HepG2 (cell line): ENCODE measurements around the gene NBR1. TPM values are rescaled to one million over a fixed set of nuclear protein-coding genes. Genes with fewer than 3 reads are reported as not detected.

Source experiments
- BCL6 ChIP-seq: IDR thresholded peaks from 2 replicates; pipeline ENCODE4 v1.6.1; 2016; ENCODE audit warnings: missing genetic modification reagents, missing compliant biosample characterization
- BRD4 ChIP-seq: sonication (generic); formaldehyde crosslinking; IDR thresholded peaks from 2 replicates; pipeline ENCODE4 v1.4.0; 2020; ENCODE audit warnings: missing genetic modification reagents
- CHD2 ChIP-seq: IDR thresholded peaks from 2 replicates; pipeline ENCODE4 v1.6.1; 2011; ENCODE audit warnings: low read depth, low read length, improper control_type of control experiment
- E2F5 ChIP-seq: sonication (generic); formaldehyde crosslinking; conservative IDR thresholded peaks from 2 replicates; pipeline ENCODE4 v1.4.0; 2020; ENCODE audit warnings: missing genetic modification reagents
- ETV6 ChIP-seq: sonication (generic); formaldehyde crosslinking; conservative IDR thresholded peaks from 2 replicates; pipeline ENCODE4 v1.4.0; 2020; ENCODE audit warnings: missing genetic modification reagents
- HCFC1 ChIP-seq: fragments of 150-350 bp; IDR thresholded peaks from 2 replicates; pipeline ENCODE4 v1.6.1; 2014; ENCODE audit warnings: low read depth, low read length
- HDAC2 ChIP-seq: sonication (generic); formaldehyde crosslinking; IDR thresholded peaks from 2 replicates; pipeline ENCODE4 v1.4.0; 2020; ENCODE audit warnings: missing genetic modification reagents
- HNRNPL ChIP-seq: fragments of 200-400 bp; formaldehyde crosslinking; IDR thresholded peaks from 2 replicates; pipeline ENCODE4 v1.6.1; 2017; ENCODE audit warnings: mild to moderate bottlenecking, low read depth, low read length
- HOXA3 ChIP-seq: sonication (generic); formaldehyde crosslinking; IDR thresholded peaks from 2 replicates; pipeline ENCODE4 v1.5.0; 2020; ENCODE audit warnings: missing genetic modification reagents
- MEIS2 ChIP-seq: sonication (generic); formaldehyde crosslinking; IDR thresholded peaks from 2 replicates; pipeline ENCODE4 v1.9.0; 2021; ENCODE audit warnings: mild to moderate bottlenecking, missing genetic modification reagents
- PRDM10 ChIP-seq: sonication (generic); formaldehyde crosslinking; IDR thresholded peaks from 2 replicates; pipeline ENCODE4 v1.4.0; 2020; ENCODE audit warnings: low read depth, missing genetic modification reagents
- RCOR2 ChIP-seq: IDR thresholded peaks from 2 replicates; pipeline ENCODE4 v1.6.1; 2016; ENCODE audit warnings: missing biosample characterization, missing genetic modification reagents
- RXRA ChIP-seq: sonication (generic); formaldehyde crosslinking; IDR thresholded peaks from 2 replicates; pipeline ENCODE4 v1.5.1; 2020; ENCODE audit warnings: missing genetic modification reagents
- SAP130 ChIP-seq: IDR thresholded peaks from 2 replicates; pipeline ENCODE4 v1.6.1; 2016; ENCODE audit warnings: low read depth
- SIX4 ChIP-seq: sonication (generic); formaldehyde crosslinking; IDR thresholded peaks from 2 replicates; pipeline ENCODE4 v1.4.0; 2020; ENCODE audit warnings: missing genetic modification reagents
- STAT5B ChIP-seq: sonication (generic); formaldehyde crosslinking; IDR thresholded peaks from 2 replicates; pipeline ENCODE4 v1.4.0; 2020; ENCODE audit warnings: missing genetic modification reagents
- TSC22D2 ChIP-seq: sonication (generic); formaldehyde crosslinking; IDR thresholded peaks from 2 replicates; pipeline ENCODE4 v1.5.1; 2020; ENCODE audit warnings: missing genetic modification reagents, mild to moderate bottlenecking, borderline replicate concordance
- ZBTB25 ChIP-seq: IDR thresholded peaks from 2 replicates; pipeline ENCODE4 v1.6.1; 2018; ENCODE audit warnings: missing genetic modification reagents
- ZBTB49 ChIP-seq: sonication (generic); formaldehyde crosslinking; IDR thresholded peaks from 2 replicates; pipeline ENCODE4 v1.4.0; 2020; ENCODE audit warnings: missing genetic modification reagents, borderline replicate concordance
- ZBTB7B ChIP-seq: sonication (generic); formaldehyde crosslinking; IDR thresholded peaks from 2 replicates; pipeline ENCODE4 v1.4.0; 2020; ENCODE audit warnings: missing genetic modification reagents
- ZNF263 ChIP-seq: sonication (generic); formaldehyde crosslinking; IDR thresholded peaks from 2 replicates; pipeline ENCODE4 v1.4.0; 2020; ENCODE audit warnings: missing genetic modification reagents
- ZNF331 ChIP-seq: sonication (generic); formaldehyde crosslinking; IDR thresholded peaks from 2 replicates; pipeline ENCODE4 v1.4.0; 2020; ENCODE audit warnings: missing genetic modification reagents
- ZNF614 ChIP-seq: IDR thresholded peaks from 2 replicates; pipeline ENCODE4 v1.6.1; 2018; ENCODE audit warnings: missing biosample characterization, missing genetic modification reagents, inconsistent platforms, borderline replicate concordance
- polyA plus RNA-seq, 8 experiments: library from polyadenylated mRNA; depleted of rRNA in 3 of 8; stranded (reverse) in 7 of 8; unstranded in 1 of 8; fragments of >200 nt; fragmentation: Illumina TruSeq in 4 of 8; extraction: Trizol in 4 of 8; gene quantifications; 2 replicates each; pipeline versions ENCODE4 v1.2.1 to v1.2.3, GENCODE V29; 2011 to 2016; ENCODE audit warnings: low read depth in 4 of 8, missing spikeins in 1 of 8, mixed read lengths in 1 of 8; ENCODE audit not compliant: insufficient read depth in 1 of 8
- total RNA-seq, 5 experiments: library from RNA; depleted of rRNA; stranded (reverse); fragments of >200 nt; fragmentation: Illumina TruSeq; extraction: Trizol; gene quantifications; 2 replicates each; pipeline ENCODE4 v1.2.3, GENCODE V29; 2016; ENCODE audit warnings: low read depth in 1 of 5

The NBR1 gene
- total and polyA plus RNA-seq, 2 of the 13 experiments (the other 11 are each of a cell fraction or from before 2014, with no cell fraction given), result 51.7 to 121 TPM

- TF ChIP-seq PRDM10 (CRISPR knock-in tag), result peak; percentile 64; the same call in 1 of the 2 replicates
- 0 out of 2 replicates have a peak, but pooled peaks have one; percentile 28 for TF ChIP-seq BCL6 (CRISPR knock-in tag)
- 0 out of 2 replicates have a peak, but pooled peaks have one; percentile 26 for TF ChIP-seq HNRNPL
- TF ChIP-seq ZNF263 (CRISPR knock-in tag), result peak; percentile 48; the same call in 1 of the 2 replicates
- 0 out of 2 replicates have a peak, but pooled peaks have one; percentile 81 for TF ChIP-seq STAT5B (CRISPR knock-in tag)
- peak; percentile 85; the same call in 1 of the 2 replicates for TF ChIP-seq ZBTB49 (CRISPR knock-in tag)
- TF ChIP-seq CHD2, result 0 out of 2 replicates have a peak, but pooled peaks have one; percentile 22
- TF ChIP-seq HOXA3 (CRISPR knock-in tag), result peak; percentile 74
- peak; percentile 78 for TF ChIP-seq ZNF614 (CRISPR knock-in tag)
- 0 out of 2 replicates have a peak, but pooled peaks have one; percentile 13 for TF ChIP-seq SIX4
- TF ChIP-seq ZBTB7B (CRISPR knock-in tag), result peak; percentile 52; the same call in 1 of the 2 replicates
- TF ChIP-seq HDAC2 (CRISPR knock-in tag), result 0 out of 2 replicates have a peak, but pooled peaks have one; percentile 2
- TF ChIP-seq TSC22D2, result 0 out of 2 replicates have a peak, but pooled peaks have one; percentile 63
- peak; percentile 78 for TF ChIP-seq ZBTB25 (CRISPR knock-in tag)
- peak; percentile 50; the same call in 1 of the 2 replicates for TF ChIP-seq E2F5 (CRISPR knock-in tag)
- TF ChIP-seq ZNF331, result 0 out of 2 replicates have a peak, but pooled peaks have one; percentile 21
- peak; percentile 74; the same call in 1 of the 2 replicates for TF ChIP-seq BRD4 (CRISPR knock-in tag)
- TF ChIP-seq ETV6 (CRISPR knock-in tag), result 0 out of 2 replicates have a peak, but pooled peaks have one; percentile 63
- TF ChIP-seq SAP130 (CRISPR knock-in tag), result peak; percentile 35; the same call in 1 of the 2 replicates
- TF ChIP-seq HCFC1, result 0 out of 2 replicates have a peak, but pooled peaks have one; percentile 14
- peak; percentile 49; the same call in 1 of the 2 replicates for TF ChIP-seq RCOR2
- peak; percentile 74 for TF ChIP-seq RXRA (CRISPR knock-in tag)
- 0 out of 2 replicates have a peak, but pooled peaks have one; percentile 32 for TF ChIP-seq MEIS2 (CRISPR knock-in tag)
Observed at GRCh38 chr17:43232021-43232699, 61.1 kb downstream of the NBR1 start (continued).
